Measurements from ENCODE around the gene KSR1.
"Not testable (repeated sequence)": the region's sequence is repeated elsewhere in the genome, so short reads cannot be mapped to it uniquely, and the experiment has no call there.

Gene KSR1

DNA sequence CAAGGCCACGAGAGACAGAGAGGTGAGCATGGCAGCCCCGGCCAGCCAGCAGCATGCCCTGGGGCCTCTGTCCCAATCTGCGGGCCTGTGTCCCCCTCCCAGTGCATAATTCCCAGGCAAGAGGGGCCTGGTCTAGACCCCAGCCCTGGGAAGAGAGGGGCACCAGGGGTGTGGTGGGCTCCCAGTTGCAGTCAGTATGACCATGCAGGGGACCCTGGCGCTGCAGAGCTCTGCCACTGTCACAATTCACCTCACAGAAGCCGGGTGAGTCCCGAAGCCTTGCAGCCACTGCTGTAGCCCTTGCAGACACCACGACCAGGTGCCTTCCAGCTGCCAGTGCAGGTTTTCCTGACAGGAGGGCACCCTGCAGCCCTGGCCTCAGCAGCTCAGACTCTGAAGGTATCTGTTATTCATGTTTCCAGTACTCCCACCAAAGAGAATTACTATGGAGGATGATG lies 25.8 kb upstream of the KSR1 start:
- H3K9me3 ChIP-seq (ENCODE audit: low read length) = no peaks in the 10 kb centered on the region
- H3K4me1 ChIP-seq (ENCODE audit: insufficient read depth, low read length) = no peaks in the 10 kb centered on the region
- no peaks in the 10 kb centered on the region for H3K36me3 ChIP-seq (ENCODE audit: insufficient read depth, low read length)
- H3K4me3 ChIP-seq (ENCODE audit: low read length) = no peak overlapping the region
- H2AFZ ChIP-seq (ENCODE audit: low read depth, low read length) = no peak overlapping the region
- H3K27me3 ChIP-seq (ENCODE audit: insufficient read depth, low read length) = peaks cover 3% of the 10 kb centered on the region

- H2AFZ ChIP-seq (ENCODE audit: low read depth, low read length) = no peak overlapping the region
- peaks cover 3% of the 10 kb centered on the region for H3K27me3 ChIP-seq (ENCODE audit: insufficient read depth, low read length)
- no peaks in the 10 kb centered on the region for H3K36me3 ChIP-seq (ENCODE audit: insufficient read depth, low read length)
- H3K9me3 ChIP-seq (ENCODE audit: low read length) = no peaks in the 10 kb centered on the region
- no peaks in the 10 kb centered on the region for H3K4me1 ChIP-seq (ENCODE audit: insufficient read depth, low read length)
- no peak overlapping the region for H3K4me3 ChIP-seq (ENCODE audit: low read length)
Measured at GRCh38 chr17:27430882-27431491, 25.3 kb upstream of the KSR1 start.

GRCh38 chr17:27433521-27433920 lies 22.7 kb upstream of the KSR1 start:
- H3K4me1 ChIP-seq (ENCODE audit: insufficient read depth, low read length) = no peaks in the 10 kb centered on the region
- H3K4me3 ChIP-seq (ENCODE audit: low read length) = no peak overlapping the region
- H3K27me3 ChIP-seq (ENCODE audit: insufficient read depth, low read length) = peaks cover 3% of the 10 kb centered on the region
- no peaks in the 10 kb centered on the region for H3K9me3 ChIP-seq (ENCODE audit: low read length)
- no peaks in the 10 kb centered on the region for H3K36me3 ChIP-seq (ENCODE audit: insufficient read depth, low read length)
- H2AFZ ChIP-seq (ENCODE audit: low read depth, low read length) = no peak overlapping the region

- H3K9me3 ChIP-seq (ENCODE audit: low read length); H2AFZ ChIP-seq (ENCODE audit: low read depth, low read length); H3K27me3 ChIP-seq (ENCODE audit: insufficient read depth, low read length); H3K4me3 ChIP-seq (ENCODE audit: low read length); H3K36me3 ChIP-seq (ENCODE audit: insufficient read depth, low read length); H3K4me1 ChIP-seq (ENCODE audit: insufficient read depth, low read length): not testable (repeated sequence)
Measured at GRCh38 chr17:27435431-27436070, 20.7 kb upstream of the KSR1 start.

- no peaks in the 10 kb centered on the region for H3K36me3 ChIP-seq (ENCODE audit: insufficient read depth, low read length)
- no peak overlapping the region for H3K4me3 ChIP-seq (ENCODE audit: low read length)
- peaks cover 4% of the 10 kb centered on the region for H3K27me3 ChIP-seq (ENCODE audit: insufficient read depth, low read length)
- H3K4me1 ChIP-seq (ENCODE audit: insufficient read depth, low read length) = no peaks in the 10 kb centered on the region
- H3K9me3 ChIP-seq (ENCODE audit: low read length) = no peaks in the 10 kb centered on the region
- H2AFZ ChIP-seq (ENCODE audit: low read depth, low read length) = no peak overlapping the region
Measured at GRCh38 chr17:27438348-27438998, 17.8 kb upstream of the KSR1 start.

GRCh38 chr17:27439342-27439741 lies 16.9 kb upstream of the KSR1 start:
- H3K36me3 ChIP-seq (ENCODE audit: insufficient read depth, low read length) = no peaks in the 10 kb centered on the region
- H3K27me3 ChIP-seq (ENCODE audit: insufficient read depth, low read length) = peaks cover 4% of the 10 kb centered on the region
- H3K9me3 ChIP-seq (ENCODE audit: low read length) = no peaks in the 10 kb centered on the region
- H2AFZ ChIP-seq (ENCODE audit: low read depth, low read length) = no peak overlapping the region
- H3K4me1 ChIP-seq (ENCODE audit: insufficient read depth, low read length) = no peaks in the 10 kb centered on the region
- H3K4me3 ChIP-seq (ENCODE audit: low read length) = no peak overlapping the region

GRCh38 chr17:27442702-27443101 lies 13.5 kb upstream of the KSR1 start:
- no peak overlapping the region for H3K4me3 ChIP-seq (ENCODE audit: low read length)
- H3K27me3 ChIP-seq (ENCODE audit: insufficient read depth, low read length) = peaks cover 13% of the 10 kb centered on the region
- no peaks in the 10 kb centered on the region for H3K9me3 ChIP-seq (ENCODE audit: low read length)
- H2AFZ ChIP-seq (ENCODE audit: low read depth, low read length) = no peak overlapping the region
- no peaks in the 10 kb centered on the region for H3K36me3 ChIP-seq (ENCODE audit: insufficient read depth, low read length)
- H3K4me1 ChIP-seq (ENCODE audit: insufficient read depth, low read length) = no peaks in the 10 kb centered on the region

DNA sequence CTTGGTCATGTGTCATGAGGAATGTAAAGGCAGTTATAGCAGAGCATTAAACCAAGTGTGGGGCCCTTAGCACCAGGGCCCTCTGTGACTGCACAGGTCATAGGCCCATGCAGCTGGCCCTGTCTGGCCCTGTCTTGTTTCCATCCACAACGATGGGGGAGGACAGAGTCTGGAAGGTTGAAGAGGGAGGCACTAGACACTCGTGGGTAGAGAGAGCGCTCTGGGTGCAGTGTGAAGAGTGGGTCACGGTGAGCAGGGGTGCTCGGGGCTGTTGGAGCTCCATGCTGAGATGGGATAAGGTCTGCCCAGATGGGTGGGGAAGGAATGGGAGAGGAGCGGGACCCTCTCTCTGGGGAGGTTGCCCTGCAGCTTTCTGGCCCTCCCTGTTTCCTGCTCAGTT lies 12.8 kb upstream of the KSR1 start:
- Histone ChIP-seq H3K27me3 (ENCODE audit: insufficient read depth, low read length) (peaks cover 13% of the 10 kb centered on the region), H3K4me3 (ENCODE audit: low read length) (no peak overlapping the region), H3K9me3 (ENCODE audit: low read length) (no peaks in the 10 kb centered on the region), H3K36me3 (ENCODE audit: insufficient read depth, low read length) (no peaks in the 10 kb centered on the region), H2AFZ (ENCODE audit: low read depth, low read length) (no peak overlapping the region), H3K4me1 (ENCODE audit: insufficient read depth, low read length) (no peaks in the 10 kb centered on the region)

- no peak overlapping the region for H2AFZ ChIP-seq (ENCODE audit: low read depth, low read length)
- no peaks in the 10 kb centered on the region for H3K9me3 ChIP-seq (ENCODE audit: low read length)
- no peaks in the 10 kb centered on the region for H3K36me3 ChIP-seq (ENCODE audit: insufficient read depth, low read length)
- no peaks in the 10 kb centered on the region for H3K4me1 ChIP-seq (ENCODE audit: insufficient read depth, low read length)
- H3K27me3 ChIP-seq (ENCODE audit: insufficient read depth, low read length) = peaks cover 23% of the 10 kb centered on the region
- H3K4me3 ChIP-seq (ENCODE audit: low read length) = no peak overlapping the region
Measured at GRCh38 chr17:27445971-27446370, 10.3 kb upstream of the KSR1 start.

DNA sequence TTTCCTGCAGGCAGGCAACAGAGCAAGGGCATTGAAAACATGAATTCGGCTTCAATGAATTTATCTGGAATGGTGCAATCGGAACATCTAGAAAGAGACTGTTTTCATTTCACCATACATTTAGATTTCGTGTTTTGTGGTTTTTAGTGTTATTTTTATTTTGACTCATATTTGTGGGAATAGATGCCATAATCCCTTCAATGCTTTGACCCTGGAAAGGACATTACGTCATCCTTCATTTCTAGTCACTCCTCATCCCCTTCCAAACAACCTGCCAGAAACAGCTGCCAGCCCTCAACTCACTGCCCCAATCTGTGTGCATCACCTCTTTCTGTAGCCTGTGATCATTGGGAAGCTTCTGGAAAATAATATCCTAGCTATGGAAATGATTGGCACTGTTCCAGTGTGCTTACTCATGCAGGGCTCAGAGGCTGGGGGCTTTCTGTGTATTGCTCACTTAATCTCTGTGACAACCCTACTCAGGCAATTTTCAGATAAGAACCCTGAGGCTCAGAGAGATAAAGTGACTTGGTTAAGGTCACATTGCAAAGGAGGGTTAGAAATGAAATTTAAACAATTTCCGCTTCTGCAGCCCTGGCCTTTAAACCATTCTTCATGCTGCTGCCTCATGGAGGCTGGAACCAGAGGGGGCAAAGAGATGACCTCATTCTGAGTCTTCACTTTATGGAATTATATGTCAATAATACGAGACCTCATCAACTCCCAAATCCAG lies 9.5 kb upstream of the KSR1 start:
- Histone ChIP-seq H3K27me3 (ENCODE audit: insufficient read depth, low read length) (peaks cover 25% of the 10 kb centered on the region), H3K4me3 (ENCODE audit: low read length) (no peak overlapping the region), H3K4me1 (ENCODE audit: insufficient read depth, low read length) (no peaks in the 10 kb centered on the region), H2AFZ (ENCODE audit: low read depth, low read length) (no peak overlapping the region), H3K9me3 (ENCODE audit: low read length) (no peaks in the 10 kb centered on the region), H3K36me3 (ENCODE audit: insufficient read depth, low read length) (no peaks in the 10 kb centered on the region)

DNA sequence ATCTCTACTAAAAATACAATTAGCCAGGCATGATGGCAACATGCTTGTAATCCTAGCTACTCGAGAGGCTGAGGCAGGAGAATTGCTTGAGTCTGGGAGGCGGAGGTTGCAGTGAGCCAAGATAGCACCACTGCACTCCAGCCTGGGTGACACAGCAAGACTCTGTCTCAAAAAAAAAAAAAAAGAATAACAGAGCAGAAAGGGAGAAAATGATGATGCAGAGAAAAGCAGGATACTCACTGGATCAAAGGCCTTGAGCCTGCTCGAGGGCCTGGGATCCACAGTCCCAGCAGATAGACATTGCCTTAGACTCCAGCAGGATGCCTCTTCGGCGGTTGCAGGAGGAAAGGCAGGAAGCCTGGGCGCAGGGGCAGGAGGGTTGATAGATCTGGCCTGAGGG lies 7.7 kb upstream of the KSR1 start:
- peaks cover 24% of the 10 kb centered on the region for H3K27me3 ChIP-seq (ENCODE audit: insufficient read depth, low read length)
- not testable (repeated sequence) for H2AFZ ChIP-seq (ENCODE audit: low read depth, low read length)

DNA sequence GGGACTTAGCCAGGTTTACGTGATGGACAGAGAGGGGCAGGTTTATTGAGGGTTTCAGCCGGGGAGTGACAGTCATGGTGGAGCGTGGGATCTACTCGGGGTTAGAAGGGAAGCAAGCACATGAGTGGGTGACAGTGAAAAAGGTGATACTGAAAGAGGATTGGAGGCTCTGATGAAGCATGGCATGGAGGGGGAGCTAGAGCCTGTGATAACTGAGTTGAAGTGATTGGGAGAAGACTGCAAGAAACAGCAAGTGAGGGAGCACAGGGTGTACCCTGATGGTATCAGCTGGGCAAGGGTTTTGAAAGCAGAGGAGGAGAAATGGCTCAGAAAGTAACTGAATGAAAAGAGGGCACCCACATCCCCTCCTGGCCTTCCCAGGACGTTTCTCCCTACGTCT lies 6.7 kb upstream of the KSR1 start:
- Histone ChIP-seq H3K9me3 (ENCODE audit: low read length) (no peaks in the 10 kb centered on the region), H2AFZ (ENCODE audit: low read depth, low read length) (no peak overlapping the region), H3K27me3 (ENCODE audit: insufficient read depth, low read length) (peaks cover 26% of the 10 kb centered on the region), H3K36me3 (ENCODE audit: insufficient read depth, low read length) (no peaks in the 10 kb centered on the region), H3K4me1 (ENCODE audit: insufficient read depth, low read length) (no peaks in the 10 kb centered on the region), H3K4me3 (ENCODE audit: low read length) (no peak overlapping the region)

More for the DNA sequence above, 7.7 kb upstream of the KSR1 start:
- not testable (repeated sequence) for H3K4me1 ChIP-seq (ENCODE audit: insufficient read depth, low read length); H3K4me3 ChIP-seq (ENCODE audit: low read length); H3K36me3 ChIP-seq (ENCODE audit: insufficient read depth, low read length); H3K9me3 ChIP-seq (ENCODE audit: low read length)

GRCh38 chr17:27449988-27450387 lies 6.3 kb upstream of the KSR1 start:
- no peak overlapping the region for H2AFZ ChIP-seq (ENCODE audit: low read depth, low read length)
- peaks cover 26% of the 10 kb centered on the region for H3K27me3 ChIP-seq (ENCODE audit: insufficient read depth, low read length)
- no peak overlapping the region for H3K4me3 ChIP-seq (ENCODE audit: low read length)
- no peaks in the 10 kb centered on the region for H3K9me3 ChIP-seq (ENCODE audit: low read length)
- no peaks in the 10 kb centered on the region for H3K36me3 ChIP-seq (ENCODE audit: insufficient read depth, low read length)
- no peaks in the 10 kb centered on the region for H3K4me1 ChIP-seq (ENCODE audit: insufficient read depth, low read length)

All from neuron (in vitro differentiated cells).